Kidney epithelial cell (primary cell): ENCODE results near the gene CNTN5. TPM values are rescaled to one million over a fixed set of nuclear protein-coding genes. Genes with fewer than 3 reads are reported as not detected.
"Not testable (repeated sequence)": the region's sequence is repeated elsewhere in the genome, so short reads cannot be mapped to it uniquely, and the experiment has no call there.

Experiments used
- DNase-seq: peaks from one replicate; pipeline ENCODE4 v3.0.0-alpha.2; 2010; ENCODE audit warnings: low read depth
- H3K27me3 ChIP-seq: 2 replicates; pipeline ENCODE4 v1.6.0; 2011; ENCODE audit warnings: low read length; ENCODE audit not compliant: control insufficient read depth, insufficient read depth
- H3K36me3 ChIP-seq: 2 replicates; pipeline ENCODE4 v1.5.1; 2011; ENCODE audit warnings: low read length; ENCODE audit not compliant: control insufficient read depth, insufficient read depth
- H3K4me3 ChIP-seq: 2 replicates; pipeline ENCODE4 v1.5.1; 2011; ENCODE audit warnings: low read depth, mild to moderate bottlenecking, control low read depth, low read length
- CTCF ChIP-seq: IDR thresholded peaks from 2 replicates; pipeline ENCODE4 v1.5.1; 2011; ENCODE audit warnings: mild to moderate bottlenecking, moderate library complexity, low read length, control low read depth, inconsistent platforms; ENCODE audit not compliant: insufficient read depth, poor library complexity, severe bottlenecking
- total RNA-seq: library from RNA; depleted of rRNA; stranded (reverse); fragments of >200 nt; gene quantifications from 2 replicates; pipeline ENCODE4 v1.2.3, GENCODE V29; 2015

Gene CNTN5
- total RNA-seq, 1 donor from 2014 or later: 0.29 TPM

DNA sequence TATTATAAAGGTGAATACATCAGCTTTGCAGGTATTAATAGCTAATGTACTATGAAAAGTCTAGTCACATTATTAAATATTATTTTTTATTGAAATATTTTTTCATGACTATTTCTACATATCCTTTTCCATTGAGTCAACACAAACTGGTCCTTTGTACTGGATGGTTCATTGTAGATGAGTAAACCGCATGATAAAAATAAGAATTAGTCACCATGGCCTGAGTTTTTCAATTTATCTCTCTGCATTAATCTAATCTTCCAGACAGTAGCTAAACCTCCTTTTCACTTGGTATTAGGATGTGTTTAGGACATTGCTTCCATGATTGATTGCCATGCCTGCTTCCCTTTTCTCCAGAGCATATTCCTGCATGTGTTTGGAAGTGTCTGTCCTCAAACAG is 1227.0 kb downstream of the CNTN5 start:
- H3K4me3 ChIP-seq: no peak overlapping the region
- TF ChIP-seq CTCF: no peak
- no peaks in the 10 kb centered on the region for H3K27me3 ChIP-seq
- no peak for DNase-seq
- H3K36me3 ChIP-seq: no peaks in the 10 kb centered on the region

GRCh38 chr11:100257238-100257803 is 1236.6 kb downstream of the CNTN5 start:
- not testable (repeated sequence) for H3K27me3 ChIP-seq, H3K4me3 ChIP-seq, DNase-seq, H3K36me3 ChIP-seq

DNA sequence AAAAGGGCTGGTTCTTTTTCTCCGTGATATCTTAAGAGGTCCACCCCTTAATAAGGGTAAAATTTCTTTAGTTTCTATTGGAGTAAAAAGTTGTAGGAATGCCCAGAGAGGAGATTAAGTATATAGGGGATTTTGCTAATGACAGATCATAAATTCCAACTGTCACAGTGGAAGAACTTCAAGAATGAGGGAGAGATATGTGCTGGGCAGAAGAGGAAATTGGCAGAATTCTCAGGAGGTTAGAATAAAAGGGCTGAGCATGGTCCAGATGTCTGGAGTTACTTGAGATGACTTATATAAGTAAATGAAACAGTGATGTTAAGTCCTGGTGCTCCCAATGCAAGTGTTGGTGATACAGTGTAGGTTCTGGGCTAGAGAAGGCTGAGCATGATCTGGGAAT is 1248.8 kb downstream of the CNTN5 start:
- no peak for DNase-seq
- H3K27me3 ChIP-seq: no peaks in the 10 kb centered on the region
- no peak for TF ChIP-seq CTCF
- H3K4me3 ChIP-seq: no peak overlapping the region
- no peaks in the 10 kb centered on the region for H3K36me3 ChIP-seq

GRCh38 chr11:100273066-100273815 is 1252.5 kb downstream of the CNTN5 start:
- no peak for TF ChIP-seq CTCF
- no peaks in the 10 kb centered on the region for H3K27me3 ChIP-seq
- no peak overlapping the region for H3K4me3 ChIP-seq
- H3K36me3 ChIP-seq: no peaks in the 10 kb centered on the region
- no peak for DNase-seq

- not testable (repeated sequence) for H3K36me3 ChIP-seq, H3K4me3 ChIP-seq, H3K27me3 ChIP-seq, DNase-seq
Measured at GRCh38 chr11:100274466-100274865, 1253.7 kb downstream of the CNTN5 start.

GRCh38 chr11:100294748-100295147 is 1274.0 kb downstream of the CNTN5 start:
- no peak for TF ChIP-seq CTCF

More at GRCh38 chr11:100294748-100295147, 1274.0 kb downstream of the CNTN5 start:
- H3K36me3 ChIP-seq: no peaks in the 10 kb centered on the region
- DNase-seq: no peak
- no peaks in the 10 kb centered on the region for H3K27me3 ChIP-seq
- H3K4me3 ChIP-seq: no peak overlapping the region
